ENCODE measurements around the gene SPP2.

The SPP2 gene

GRCh38 chr2:234044157-234044556 lies 6.3 kb upstream of the SPP2 start:
- DNase-seq, result no peak

GRCh38 chr2:234046521-234046920 lies 4.0 kb upstream of the SPP2 start:
- DNase-seq, result no peak

- DNase-seq, result no peak
These were observed 3.1 kb upstream of the SPP2 start for GRCh38 chr2:234047361-234047760.

GRCh38 chr2:234048049-234048448 lies 2.5 kb upstream of the SPP2 start:
- no peak for DNase-seq

- DNase-seq, result no peak
These were observed 1.0 kb downstream of the SPP2 start for GRCh38 chr2:234051374-234052070.

- no peak for DNase-seq
These were observed 8.4 kb downstream of the SPP2 start for GRCh38 chr2:234058881-234059280.

GRCh38 chr2:234060236-234060635 lies 9.7 kb downstream of the SPP2 start:
- no peak for DNase-seq

GRCh38 chr2:234061624-234062257 lies 11.2 kb downstream of the SPP2 start:
- DNase-seq, result no peak

GRCh38 chr2:234066587-234066986 lies 16.1 kb downstream of the SPP2 start:
- no peak for DNase-seq

- DNase-seq, result no peak
These were observed 21.2 kb downstream of the SPP2 start for GRCh38 chr2:234071664-234072063.

GRCh38 chr2:234072454-234072853 lies 22.0 kb downstream of the SPP2 start:
- DNase-seq, result no peak

- no peak for DNase-seq
These were observed 24.4 kb downstream of the SPP2 start for GRCh38 chr2:234074751-234075517.

- no peak for DNase-seq
These were observed 25.0 kb downstream of the SPP2 start for GRCh38 chr2:234075518-234075915.

GRCh38 chr2:234075947-234076346 lies 25.4 kb downstream of the SPP2 start:
- DNase-seq, result no peak

- no peak for DNase-seq
These were observed 25.9 kb downstream of the SPP2 start for GRCh38 chr2:234076451-234076850.

GRCh38 chr2:234078129-234078528 lies 27.6 kb downstream of the SPP2 start:
- DNase-seq, result no peak

GRCh38 chr2:234081970-234082822 lies 31.7 kb downstream of the SPP2 start:
- no peak for DNase-seq

- DNase-seq, result no peak
These were observed 33.3 kb downstream of the SPP2 start for GRCh38 chr2:234083572-234084348.

- no peak for DNase-seq
These were observed 41.0 kb downstream of the SPP2 start for GRCh38 chr2:234091432-234091879.

GRCh38 chr2:234091883-234092282 lies 41.4 kb downstream of the SPP2 start:
- DNase-seq, result no peak

- no peak for DNase-seq
These were observed 41.8 kb downstream of the SPP2 start for GRCh38 chr2:234092344-234092743.

- DNase-seq, result no peak
These were observed 44.8 kb downstream of the SPP2 start for GRCh38 chr2:234095301-234095700.
